Right ventricle myocardium inferior (tissue), 1 donor: Measurements from ENCODE around the gene KMT2C. TPM values are rescaled to one million over a fixed set of nuclear protein-coding genes. Genes with fewer than 3 reads are reported as not detected.

ENCODE experiments used
- ATAC-seq: fragments of 200-7000 bp; cut with Tn5 transposase; one replicate; pipeline ENCODE4 v1.9.1; 2020; ENCODE audit warnings: mild to moderate bottlenecking, moderate library complexity
- DNase-seq: peaks from one replicate; pipeline ENCODE4 v3.0.0; 2021; ENCODE audit errors: missing footprints
- intact Hi-C: fragments of 100-400 bp; cut with DNase I; formaldehyde crosslinking; loops from one replicate; pipeline ENCODE4 v1.11.0; 2022
- total RNA-seq: library from RNA; stranded (reverse); fragmentation: NEBNext Ultra II Directional; extraction: Animal tissue kit (Norgen Biotek cat#: 25700); gene quantifications from one replicate; pipeline ENCODE4 v1.2.1, GENCODE V29; 2021
- donor health status: DM: no; HTN: yes; CAD: no; lungs with severe emphysema.

Gene KMT2C
- total RNA-seq, 1 donor from 2014 or later: 39.4 TPM

GRCh38 chr7:152140560-152140959 is 295.2 kb downstream of the KMT2C start:
- intact Hi-C loops: no loop called here
- DNase-seq: no peak
- ATAC-seq: no peak

- no peak for ATAC-seq
- DNase-seq: no peak
- intact Hi-C loops: no loop called here
Measured at GRCh38 chr7:152140067-152140466, 295.7 kb downstream of the KMT2C start.

GRCh38 chr7:152137476-152138025 is 298.3 kb downstream of the KMT2C start:
- intact Hi-C loops: no loop called here
- no peak for ATAC-seq
- no peak for DNase-seq

GRCh38 chr7:152136686-152137085 is 299.1 kb downstream of the KMT2C start:
- intact Hi-C loops: no loop called here
- ATAC-seq (peak; percentile 52), DNase-seq (no peak)

GRCh38 chr7:152133804-152134203 is 302.0 kb downstream of the KMT2C start:
- ATAC-seq (no peak), DNase-seq (no peak)
- intact Hi-C loops: no loop called here

- ATAC-seq (peak; percentile 38), DNase-seq (no peak)
- intact Hi-C loops: no loop called here
Measured at GRCh38 chr7:152132812-152133211, 303.0 kb downstream of the KMT2C start.

GRCh38 chr7:152131981-152132494 is 303.8 kb downstream of the KMT2C start:
- intact Hi-C loops: no loop called here
- ATAC-seq: no peak
- DNase-seq: no peak

- no peak for ATAC-seq
- no peak for DNase-seq
- intact Hi-C loops: no loop called here
Measured at GRCh38 chr7:152130658-152131590, 304.9 kb downstream of the KMT2C start.

- ATAC-seq (no peak), DNase-seq (no peak)
- intact Hi-C loops: no loop called here
Measured at GRCh38 chr7:152129682-152130081, 306.1 kb downstream of the KMT2C start.

- no peak for ATAC-seq
- DNase-seq: no peak
- intact Hi-C loops: no loop called here
Measured at GRCh38 chr7:152128741-152129461, 306.9 kb downstream of the KMT2C start.

- intact Hi-C loops: no loop called here
Measured at GRCh38 chr7:152128252-152128651, 307.6 kb downstream of the KMT2C start.

GRCh38 chr7:152127229-152127628 is 308.6 kb downstream of the KMT2C start:
- intact Hi-C loops: no loop called here
- ATAC-seq (no peak), DNase-seq (no peak)

More at GRCh38 chr7:152128252-152128651, 307.6 kb downstream of the KMT2C start:
- DNase-seq: no peak
- no peak for ATAC-seq

GRCh38 chr7:152126741-152127140 is 309.1 kb downstream of the KMT2C start:
- DNase-seq: no peak
- intact Hi-C loops: no loop called here
- ATAC-seq: no peak

GRCh38 chr7:152122540-152122939 is 313.3 kb downstream of the KMT2C start:
- ATAC-seq (no peak), DNase-seq (no peak)
- intact Hi-C loops: no loop called here

GRCh38 chr7:152121432-152121831 is 314.4 kb downstream of the KMT2C start:
- ATAC-seq (no peak), DNase-seq (no peak)
- intact Hi-C loops: no loop called here

GRCh38 chr7:152120776-152121175 is 315.0 kb downstream of the KMT2C start:
- intact Hi-C loops: no loop called here
- no peak for DNase-seq
- ATAC-seq: no peak

- ATAC-seq (no peak), DNase-seq (no peak)
- intact Hi-C loops: no loop called here
Measured at GRCh38 chr7:152120210-152120609, 315.6 kb downstream of the KMT2C start.

- no peak for ATAC-seq
- DNase-seq: no peak
- intact Hi-C loops: no loop called here
Measured at GRCh38 chr7:152117356-152117755, 318.4 kb downstream of the KMT2C start.

- ATAC-seq (no peak), DNase-seq (no peak)
- intact Hi-C loops: no loop called here
Measured at GRCh38 chr7:152115021-152115718, 320.6 kb downstream of the KMT2C start.
